Neural cell (in vitro differentiated cells): ENCODE data around the gene SLC22A23.

Experiments
- EZH2 ChIP-seq: fragments of 200-600, 300-800 bp; shearing (Covaris generic), sonication (generic); IDR thresholded peaks from 2 replicates; pipeline ENCODE4 v1.6.1; 2014; ENCODE audit warnings: antibody characterized with exemption, low read length, borderline replicate concordance, mild to moderate bottlenecking; ENCODE audit not compliant: insufficient read depth, poor library complexity, severe bottlenecking
- POLR2AphosphoS5 ChIP-seq: IDR thresholded peaks from 2 replicates; pipeline ENCODE4 v1.6.1; 2012
- TF ChIP-seq, protein P1 (sequence below): fragments of 450-650 bp; IDR thresholded peaks from 2 replicates; pipeline ENCODE4 v1.5.1; 2014; ENCODE audit warnings: antibody characterized with exemption, mild to moderate bottlenecking, moderate library complexity; ENCODE audit not compliant: poor library complexity, severe bottlenecking

DNA sequence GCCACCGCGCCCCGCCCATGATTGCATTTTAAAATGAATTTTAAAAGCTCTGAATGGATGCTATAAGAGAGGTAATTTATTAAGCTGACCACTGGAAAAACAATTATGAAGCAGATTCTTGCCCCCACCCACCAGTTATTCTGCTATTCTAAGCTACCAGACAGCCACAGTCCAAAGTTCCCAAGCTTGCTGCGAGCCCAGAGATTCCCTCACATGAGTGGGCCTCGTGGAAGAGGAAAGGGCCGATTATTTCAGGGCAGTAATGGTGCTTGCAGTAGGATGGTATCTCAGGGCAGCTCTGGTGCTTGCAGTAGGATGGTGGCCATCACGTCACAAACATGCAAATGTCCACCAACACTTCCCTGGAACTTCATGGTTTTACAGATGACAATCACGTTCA is 56.7 kb downstream of the SLC22A23 start:
- TF ChIP-seq POLR2AphosphoS5 (no peak), EZH2 (no peak)
- TF ChIP-seq, protein P1, sequence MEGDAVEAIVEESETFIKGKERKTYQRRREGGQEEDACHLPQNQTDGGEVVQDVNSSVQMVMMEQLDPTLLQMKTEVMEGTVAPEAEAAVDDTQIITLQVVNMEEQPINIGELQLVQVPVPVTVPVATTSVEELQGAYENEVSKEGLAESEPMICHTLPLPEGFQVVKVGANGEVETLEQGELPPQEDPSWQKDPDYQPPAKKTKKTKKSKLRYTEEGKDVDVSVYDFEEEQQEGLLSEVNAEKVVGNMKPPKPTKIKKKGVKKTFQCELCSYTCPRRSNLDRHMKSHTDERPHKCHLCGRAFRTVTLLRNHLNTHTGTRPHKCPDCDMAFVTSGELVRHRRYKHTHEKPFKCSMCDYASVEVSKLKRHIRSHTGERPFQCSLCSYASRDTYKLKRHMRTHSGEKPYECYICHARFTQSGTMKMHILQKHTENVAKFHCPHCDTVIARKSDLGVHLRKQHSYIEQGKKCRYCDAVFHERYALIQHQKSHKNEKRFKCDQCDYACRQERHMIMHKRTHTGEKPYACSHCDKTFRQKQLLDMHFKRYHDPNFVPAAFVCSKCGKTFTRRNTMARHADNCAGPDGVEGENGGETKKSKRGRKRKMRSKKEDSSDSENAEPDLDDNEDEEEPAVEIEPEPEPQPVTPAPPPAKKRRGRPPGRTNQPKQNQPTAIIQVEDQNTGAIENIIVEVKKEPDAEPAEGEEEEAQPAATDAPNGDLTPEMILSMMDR = no peak
